ENCODE data around the gene IRF2BP1.

IRF2BP1 gene

DNA sequence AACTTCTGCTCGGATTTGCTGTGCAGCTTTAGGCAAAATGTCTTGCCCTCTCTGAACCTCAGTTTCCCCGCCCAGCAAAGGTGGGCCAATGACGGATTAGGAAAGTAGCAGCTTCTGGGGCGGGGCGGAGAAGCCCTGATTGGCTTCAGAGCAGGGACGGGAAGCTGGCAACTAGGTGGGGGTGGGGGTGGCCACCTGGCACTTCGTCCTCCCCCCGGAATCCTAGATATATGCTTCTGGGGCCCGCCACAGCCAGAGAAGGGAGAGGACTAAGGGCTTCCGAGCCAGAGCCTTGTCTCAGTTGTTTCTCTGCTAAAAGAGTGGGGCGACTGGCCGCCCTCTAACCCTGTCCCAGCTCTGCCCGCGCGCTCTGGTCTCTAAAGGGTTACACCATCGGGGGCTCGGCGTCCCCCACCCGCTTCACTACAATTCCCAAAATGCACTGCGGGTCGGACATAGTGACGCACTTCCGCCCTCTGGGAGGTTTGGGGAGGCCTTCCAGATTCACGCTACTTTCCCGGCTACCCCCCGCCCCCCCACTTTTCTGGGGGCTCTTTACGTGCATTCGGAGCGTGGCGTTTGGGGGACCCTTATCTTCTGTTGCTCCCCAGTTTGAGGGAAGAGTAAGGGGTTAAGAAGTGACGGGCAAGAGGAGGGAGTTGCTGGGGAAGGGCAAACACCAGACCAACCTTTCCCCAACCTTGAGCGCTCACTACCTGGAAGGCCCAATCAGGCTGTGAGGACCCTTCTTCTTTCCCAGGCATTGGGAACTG lies 672 bp upstream of the IRF2BP1 start (continued):
- TF ChIP-seq ZNF341 (tag by site-specific recombination; IDR thresholded peaks at IDR 0.05; ENCODE audit: low read depth): peak; percentile 90
- TF ChIP-seq, protein P1, sequence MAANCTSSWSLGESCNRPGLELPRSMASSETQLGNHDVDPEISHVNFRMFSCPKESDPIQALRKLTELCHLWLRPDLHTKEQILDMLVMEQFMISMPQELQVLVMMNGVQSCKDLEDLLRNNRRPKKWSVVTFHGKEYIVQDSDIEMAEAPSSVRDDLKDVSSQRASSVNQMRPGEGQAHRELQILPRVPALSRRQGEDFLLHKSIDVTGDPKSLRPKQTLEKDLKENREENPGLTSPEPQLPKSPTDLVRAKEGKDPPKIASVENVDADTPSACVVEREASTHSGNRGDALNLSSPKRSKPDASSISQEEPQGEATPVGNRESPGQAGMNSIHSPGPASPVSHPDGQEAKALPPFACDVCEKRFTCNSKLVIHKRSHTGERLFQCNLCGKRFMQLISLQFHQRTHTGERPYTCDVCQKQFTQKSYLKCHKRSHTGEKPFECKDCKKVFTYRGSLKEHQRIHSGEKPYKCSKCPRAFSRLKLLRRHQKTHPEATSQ (tag by site-specific recombination; IDR thresholded peaks at IDR 0.05): no peak
- TF ChIP-seq, protein P2, sequence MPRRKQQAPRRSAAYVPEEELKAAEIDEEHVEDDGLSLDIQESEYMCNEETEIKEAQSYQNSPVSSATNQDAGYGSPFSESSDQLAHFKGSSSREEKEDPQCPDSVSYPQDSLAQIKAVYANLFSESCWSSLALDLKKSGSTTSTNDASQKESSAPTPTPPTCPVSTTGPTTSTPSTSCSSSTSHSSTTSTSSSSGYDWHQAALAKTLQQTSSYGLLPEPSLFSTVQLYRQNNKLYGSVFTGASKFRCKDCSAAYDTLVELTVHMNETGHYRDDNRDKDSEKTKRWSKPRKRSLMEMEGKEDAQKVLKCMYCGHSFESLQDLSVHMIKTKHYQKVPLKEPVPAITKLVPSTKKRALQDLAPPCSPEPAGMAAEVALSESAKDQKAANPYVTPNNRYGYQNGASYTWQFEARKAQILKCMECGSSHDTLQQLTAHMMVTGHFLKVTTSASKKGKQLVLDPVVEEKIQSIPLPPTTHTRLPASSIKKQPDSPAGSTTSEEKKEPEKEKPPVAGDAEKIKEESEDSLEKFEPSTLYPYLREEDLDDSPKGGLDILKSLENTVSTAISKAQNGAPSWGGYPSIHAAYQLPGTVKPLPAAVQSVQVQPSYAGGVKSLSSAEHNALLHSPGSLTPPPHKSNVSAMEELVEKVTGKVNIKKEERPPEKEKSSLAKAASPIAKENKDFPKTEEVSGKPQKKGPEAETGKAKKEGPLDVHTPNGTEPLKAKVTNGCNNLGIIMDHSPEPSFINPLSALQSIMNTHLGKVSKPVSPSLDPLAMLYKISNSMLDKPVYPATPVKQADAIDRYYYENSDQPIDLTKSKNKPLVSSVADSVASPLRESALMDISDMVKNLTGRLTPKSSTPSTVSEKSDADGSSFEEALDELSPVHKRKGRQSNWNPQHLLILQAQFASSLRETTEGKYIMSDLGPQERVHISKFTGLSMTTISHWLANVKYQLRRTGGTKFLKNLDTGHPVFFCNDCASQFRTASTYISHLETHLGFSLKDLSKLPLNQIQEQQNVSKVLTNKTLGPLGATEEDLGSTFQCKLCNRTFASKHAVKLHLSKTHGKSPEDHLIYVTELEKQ (tag by site-specific recombination; IDR thresholded peaks at IDR 0.05; ENCODE audit: borderline replicate concordance): no peak
- no peak for TF ChIP-seq ZNF624 (tag by site-specific recombination; IDR thresholded peaks at IDR 0.05)
- TF ChIP-seq, protein P3, sequence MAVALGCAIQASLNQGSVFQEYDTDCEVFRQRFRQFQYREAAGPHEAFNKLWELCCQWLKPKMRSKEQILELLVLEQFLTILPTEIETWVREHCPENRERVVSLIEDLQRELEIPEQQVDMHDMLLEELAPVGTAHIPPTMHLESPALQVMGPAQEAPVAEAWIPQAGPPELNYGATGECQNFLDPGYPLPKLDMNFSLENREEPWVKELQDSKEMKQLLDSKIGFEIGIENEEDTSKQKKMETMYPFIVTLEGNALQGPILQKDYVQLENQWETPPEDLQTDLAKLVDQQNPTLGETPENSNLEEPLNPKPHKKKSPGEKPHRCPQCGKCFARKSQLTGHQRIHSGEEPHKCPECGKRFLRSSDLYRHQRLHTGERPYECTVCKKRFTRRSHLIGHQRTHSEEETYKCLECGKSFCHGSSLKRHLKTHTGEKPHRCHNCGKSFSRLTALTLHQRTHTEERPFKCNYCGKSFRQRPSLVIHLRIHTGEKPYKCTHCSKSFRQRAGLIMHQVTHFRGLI (tag by site-specific recombination; IDR thresholded peaks at IDR 0.05): no peak
- TF ChIP-seq ZXDB (tag by site-specific recombination; IDR thresholded peaks at IDR 0.05): peak; percentile 83
- TF ChIP-seq ZNF404 (tag by site-specific recombination; IDR thresholded peaks at IDR 0.05): no peak
- no peak for TF ChIP-seq BCL11A (tag by site-specific recombination; IDR thresholded peaks at IDR 0.05; ENCODE audit: low read depth)
- peak; percentile 92 for TF ChIP-seq ZNF76 (tag by site-specific recombination; IDR thresholded peaks at IDR 0.05; ENCODE audit: borderline replicate concordance, low read depth)
- peak; percentile 50; the same call in 1 of the 2 replicates for TF ChIP-seq ZNF843 (tag by site-specific recombination; IDR thresholded peaks at IDR 0.05)
- TF ChIP-seq, protein P4, sequence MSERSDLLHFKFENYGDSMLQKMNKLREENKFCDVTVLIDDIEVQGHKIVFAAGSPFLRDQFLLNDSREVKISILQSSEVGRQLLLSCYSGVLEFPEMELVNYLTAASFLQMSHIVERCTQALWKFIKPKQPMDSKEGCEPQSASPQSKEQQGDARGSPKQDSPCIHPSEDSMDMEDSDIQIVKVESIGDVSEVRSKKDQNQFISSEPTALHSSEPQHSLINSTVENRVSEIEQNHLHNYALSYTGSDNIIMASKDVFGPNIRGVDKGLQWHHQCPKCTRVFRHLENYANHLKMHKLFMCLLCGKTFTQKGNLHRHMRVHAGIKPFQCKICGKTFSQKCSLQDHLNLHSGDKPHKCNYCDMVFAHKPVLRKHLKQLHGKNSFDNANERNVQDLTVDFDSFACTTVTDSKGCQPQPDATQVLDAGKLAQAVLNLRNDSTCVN (tag by site-specific recombination; optimal IDR thresholded peaks at IDR 0.05): peak; percentile 41
- TF ChIP-seq ZNF501 (tag by site-specific recombination; IDR thresholded peaks at IDR 0.05): no peak
- TF ChIP-seq ZNF558 (tag by site-specific recombination; IDR thresholded peaks at IDR 0.05): no peak
- TF ChIP-seq ZBTB8A (tag by site-specific recombination; IDR thresholded peaks at IDR 0.05): peak; percentile 46; the same call in 1 of the 2 replicates
- TF ChIP-seq ZNF785 (tag by site-specific recombination; IDR thresholded peaks at IDR 0.05): no peak
- no peak for TF ChIP-seq ZNF548 (tag by site-specific recombination; IDR thresholded peaks at IDR 0.05)
- TF ChIP-seq ZNF155 (tag by site-specific recombination; IDR thresholded peaks at IDR 0.05): no peak
- TF ChIP-seq ZNF610 (tag by site-specific recombination; IDR thresholded peaks at IDR 0.05; ENCODE audit: borderline replicate concordance): no peak
- TF ChIP-seq, protein P5, sequence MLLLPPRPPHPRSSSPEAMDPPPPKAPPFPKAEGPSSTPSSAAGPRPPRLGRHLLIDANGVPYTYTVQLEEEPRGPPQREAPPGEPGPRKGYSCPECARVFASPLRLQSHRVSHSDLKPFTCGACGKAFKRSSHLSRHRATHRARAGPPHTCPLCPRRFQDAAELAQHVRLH (tag by site-specific recombination; IDR thresholded peaks at IDR 0.05): peak; percentile 67
- TF ChIP-seq ZNF354C (tag by site-specific recombination; IDR thresholded peaks at IDR 0.05; ENCODE audit: borderline replicate concordance, low read depth): no peak
- no peak for TF ChIP-seq ZNF529 (tag by site-specific recombination; IDR thresholded peaks at IDR 0.05; ENCODE audit: insufficient replicate concordance)
- peak; percentile 83 for TF ChIP-seq ZBTB17 (tag by site-specific recombination; IDR thresholded peaks at IDR 0.05)
- TF ChIP-seq ZSCAN23 (tag by site-specific recombination; IDR thresholded peaks at IDR 0.05): no peak
- TF ChIP-seq, protein P6, sequence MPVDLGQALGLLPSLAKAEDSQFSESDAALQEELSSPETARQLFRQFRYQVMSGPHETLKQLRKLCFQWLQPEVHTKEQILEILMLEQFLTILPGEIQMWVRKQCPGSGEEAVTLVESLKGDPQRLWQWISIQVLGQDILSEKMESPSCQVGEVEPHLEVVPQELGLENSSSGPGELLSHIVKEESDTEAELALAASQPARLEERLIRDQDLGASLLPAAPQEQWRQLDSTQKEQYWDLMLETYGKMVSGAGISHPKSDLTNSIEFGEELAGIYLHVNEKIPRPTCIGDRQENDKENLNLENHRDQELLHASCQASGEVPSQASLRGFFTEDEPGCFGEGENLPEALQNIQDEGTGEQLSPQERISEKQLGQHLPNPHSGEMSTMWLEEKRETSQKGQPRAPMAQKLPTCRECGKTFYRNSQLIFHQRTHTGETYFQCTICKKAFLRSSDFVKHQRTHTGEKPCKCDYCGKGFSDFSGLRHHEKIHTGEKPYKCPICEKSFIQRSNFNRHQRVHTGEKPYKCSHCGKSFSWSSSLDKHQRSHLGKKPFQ (tag by site-specific recombination; IDR thresholded peaks at IDR 0.05): no peak
- TF ChIP-seq ZFP69B (tag by site-specific recombination; IDR thresholded peaks at IDR 0.05): no peak; the same call in 1 of the 2 replicates
- TF ChIP-seq KLF1 (tag by site-specific recombination; IDR thresholded peaks at IDR 0.05): peak; percentile 67
- no peak for TF ChIP-seq HOXD13 (CRISPR knock-in tag; IDR thresholded peaks at IDR 0.05; ENCODE audit: borderline replicate concordance)
- no peak for TF ChIP-seq ZNF239 (tag by site-specific recombination; IDR thresholded peaks at IDR 0.05)
- TF ChIP-seq ZNF510 (tag by site-specific recombination; IDR thresholded peaks at IDR 0.05; ENCODE audit: insufficient replicate concordance): no peak
- no peak for TF ChIP-seq ZNF221 (tag by site-specific recombination; IDR thresholded peaks at IDR 0.05; ENCODE audit: borderline replicate concordance)
- no peak for TF ChIP-seq ZNF596 (tag by site-specific recombination; IDR thresholded peaks at IDR 0.05)

Measured in HEK293 (cell line).